Fibroblast of lung (primary cell): ENCODE measurements around the gene ASRGL1. TPM values are rescaled to one million over a fixed set of nuclear protein-coding genes. Genes with fewer than 3 reads are reported as not detected.

Source experiments
- DNase-seq, 2 donors: peaks; one replicate each; pipeline versions ENCODE4 v3.0.0 to v3.0.0-alpha.2; 2010; ENCODE audit warnings: low read depth in 2 of 2
- H2AFZ ChIP-seq: 2 replicates; pipeline ENCODE4 v1.5.1; 2012; ENCODE audit warnings: low read length, control low read depth, inconsistent platforms
- H3K27ac ChIP-seq: 2 replicates; pipeline ENCODE4 v1.5.1; 2011; ENCODE audit warnings: low read length, control low read depth; ENCODE audit not compliant: insufficient read depth
- H3K27me3 ChIP-seq: 2 replicates; pipeline ENCODE4 v1.5.1; 2011; ENCODE audit warnings: mild to moderate bottlenecking, low read length; ENCODE audit not compliant: control insufficient read depth, insufficient read depth
- H3K36me3 ChIP-seq: 2 replicates; pipeline ENCODE4 v1.5.1; 2011; ENCODE audit warnings: low read length; ENCODE audit not compliant: control insufficient read depth, insufficient read depth
- H3K4me1 ChIP-seq: 2 replicates; pipeline ENCODE4 v1.5.1; 2011; ENCODE audit warnings: low read length; ENCODE audit not compliant: control insufficient read depth, insufficient read depth; ENCODE audit errors: extremely low read depth
- H3K4me2 ChIP-seq: 2 replicates; pipeline ENCODE4 v1.5.1; 2011; ENCODE audit warnings: low read length, control low read depth; ENCODE audit not compliant: insufficient read depth; ENCODE audit errors: extremely low read depth
- H3K4me3 ChIP-seq, 4 experiments: fragments of 200-600 bp in 1 of 4; sonication (generic) in 1 of 4; replicated peaks in 1 of 4; 2 replicates each; pipeline ENCODE4 v1.5.1; 2011 to 2016; ENCODE audit warnings: low read length in 4 of 4, low read depth in 3 of 4, mild to moderate bottlenecking in 3 of 4, control low read depth in 2 of 4, inconsistent platforms in 1 of 4, mixed read lengths in 1 of 4; ENCODE audit not compliant: insufficient read depth in 1 of 4; ENCODE audit errors: control extremely low read depth in 1 of 4
- H3K79me2 ChIP-seq: 2 replicates; pipeline ENCODE4 v1.5.1; 2012; ENCODE audit warnings: mild to moderate bottlenecking, low read length, inconsistent platforms; ENCODE audit not compliant: control insufficient read depth, insufficient read depth
- H3K9ac ChIP-seq: 2 replicates; pipeline ENCODE4 v1.5.1; 2011; ENCODE audit warnings: mild to moderate bottlenecking, low read length, control low read depth; ENCODE audit not compliant: insufficient read depth
- H3K9me3 ChIP-seq: 2 replicates; pipeline ENCODE4 v1.5.1; 2012; ENCODE audit warnings: low read depth, low read length; ENCODE audit not compliant: control insufficient read depth, insufficient read depth
- H4K20me1 ChIP-seq: 2 replicates; pipeline ENCODE4 v1.5.1; 2011; ENCODE audit warnings: low read length; ENCODE audit not compliant: control insufficient read depth, insufficient read depth; ENCODE audit errors: extremely low read depth
- CTCF ChIP-seq, 2 donors: IDR thresholded peaks in 1 of 2; conservative IDR thresholded peaks in 1 of 2; 1 replicate in 1 of 2; 2 replicates in 1 of 2; pipeline ENCODE4 v1.5.1; 2011 to 2012; ENCODE audit warnings: low read length in 2 of 2, control low read depth in 1 of 2, inconsistent platforms in 1 of 2, low read depth in 1 of 2, mild to moderate bottlenecking in 1 of 2
- EZH2 ChIP-seq: IDR thresholded peaks from 2 replicates; pipeline ENCODE4 v1.5.1; 2012; ENCODE audit warnings: low read length, control low read depth, mild to moderate bottlenecking; ENCODE audit errors: missing control alignments
- polyA minus RNA-seq: library from RNA; depleted of rRNA, polyadenylated mRNA; stranded (reverse); fragments of >200 nt; gene quantifications from 2 replicates; pipeline ENCODE4 v1.2.3, GENCODE V29; 2011; ENCODE audit warnings: low replicate concordance
- polyA plus RNA-seq, 2 donors: library from polyadenylated mRNA; depleted of rRNA in 1 of 2; stranded (reverse) in 1 of 2; unstranded in 1 of 2; fragments of >200 nt; gene quantifications; 2 replicates each; pipeline ENCODE4 v1.2.1, GENCODE V29; 2011 to 2012; ENCODE audit warnings: missing spikeins in 1 of 2
- total RNA-seq: library from RNA; depleted of rRNA; stranded (reverse); fragments of >200 nt; gene quantifications from 2 replicates; pipeline ENCODE4 v1.2.1, GENCODE V29; 2014

ASRGL1 gene
- total RNA-seq (under 0.01 TPM in 1 of 2 replicates, not detected in the other), polyA plus RNA-seq (0.22 and 1.1 TPM in 2 replicates), polyA minus RNA-seq (not detected in 2 replicates)
- 0.45 and 0.71 TPM in 2 replicates for polyA plus RNA-seq (2012)

DNA sequence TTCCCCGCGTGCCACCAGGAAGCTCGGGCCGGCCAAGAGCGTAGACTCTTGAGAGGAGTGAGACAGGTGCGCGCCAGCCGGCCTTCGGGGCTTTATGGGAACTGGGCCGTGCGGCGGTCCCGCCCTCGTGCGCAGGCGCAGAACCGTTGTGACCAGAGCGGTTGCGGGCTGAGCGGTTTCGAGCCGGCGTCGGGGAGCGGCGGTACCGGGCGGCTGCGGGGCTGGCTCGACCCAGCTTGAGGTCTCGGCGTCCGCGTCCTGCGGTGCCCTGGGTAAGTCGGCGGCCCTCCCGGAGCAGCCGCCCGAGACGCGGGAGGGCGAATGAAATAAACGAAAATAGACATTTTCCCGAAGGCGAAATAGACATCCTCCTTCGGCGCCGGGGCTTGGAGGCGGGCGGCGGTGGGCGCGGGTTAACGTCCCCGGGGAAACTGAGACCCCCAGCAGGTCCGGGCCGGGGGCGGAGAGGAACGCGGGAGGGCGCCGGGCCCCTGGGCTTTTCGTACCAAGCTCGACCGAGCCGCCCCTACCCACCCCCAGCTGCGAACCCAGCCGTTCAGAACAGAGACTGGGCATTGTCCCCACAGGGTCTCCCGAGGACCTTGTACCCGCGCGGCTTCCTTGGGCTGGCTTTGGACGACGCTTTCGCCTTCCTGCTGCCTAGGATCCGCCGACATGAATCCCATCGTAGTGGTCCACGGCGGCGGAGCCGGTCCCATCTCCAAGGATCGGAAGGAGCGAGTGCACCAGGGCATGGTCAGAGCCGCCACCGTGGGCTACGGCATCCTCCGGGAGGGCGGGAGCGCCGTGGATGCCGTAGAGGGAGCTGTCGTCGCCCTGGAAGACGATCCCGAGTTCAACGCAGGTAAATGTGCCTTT lies at the start of gene ASRGL1:
Gene ASRGL1 (plus strand): TSS at position 146 of the 879 bp plus-strand sequence. CDS start 530 bp downstream, at position 676.
- H3K4me1 ChIP-seq = peaks cover 2% of the 10 kb centered on the region
- H2AFZ ChIP-seq = peak within 1 kb of the TSS; percentile 68
- H3K27ac ChIP-seq = no peak within 1 kb of the TSS
- H3K4me2 ChIP-seq = peak within 1 kb of the TSS; percentile 77
- H3K4me3 ChIP-seq = peak within 1 kb of the TSS; percentile 47 to 65 (median 60)
- H3K27me3 ChIP-seq = peaks cover 6% of the 10 kb centered on the region
- H3K9ac ChIP-seq = peak within 1 kb of the TSS; percentile 16
- H3K79me2 ChIP-seq = no peaks in the 10 kb centered on the region
- no peaks in the 10 kb centered on the region for H4K20me1 ChIP-seq
- TF ChIP-seq EZH2 (peak; percentile 87), CTCF (conservative IDR thresholded peaks at IDR 0.05 in 1 of 2, IDR thresholded peaks at IDR 0.05 in 1 of 2; ENCODE audit: low read depth in 1 of 2, low read length in 2 of 2) (no peak)
- H3K36me3 ChIP-seq = no peaks in the 10 kb centered on the region
- peak; percentile 41 to 45 for DNase-seq
- no peaks in the 10 kb centered on the region for H3K9me3 ChIP-seq

DNA sequence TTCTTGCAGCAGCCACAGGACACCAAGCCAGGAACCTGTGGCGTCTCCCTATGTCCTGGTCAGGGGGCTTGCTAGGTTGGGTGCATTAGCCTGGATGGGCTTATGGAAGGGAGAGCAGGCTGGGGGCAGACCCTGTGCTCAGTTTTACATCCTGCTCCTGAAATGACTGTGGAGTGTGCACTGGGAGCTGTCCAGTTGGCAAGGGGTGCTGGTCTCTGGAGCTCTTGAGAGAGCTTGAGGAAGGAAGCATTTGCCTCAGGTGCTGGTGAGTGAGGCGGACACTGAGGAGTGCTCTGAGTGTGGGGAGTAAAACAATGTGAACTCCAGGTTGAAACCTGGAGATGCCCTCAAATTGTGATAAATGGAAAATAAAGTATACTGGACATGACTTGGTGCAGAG lies 41.7 kb upstream of the ASRGL1 start:
- Histone ChIP-seq H3K79me2 (no peaks in the 10 kb centered on the region), H3K4me2 (no peak overlapping the region), H2AFZ (no peak overlapping the region), H3K27ac (no peak overlapping the region), H3K27me3 (peaks cover 6% of the 10 kb centered on the region), H3K9me3 (no peaks in the 10 kb centered on the region), H3K36me3 (no peaks in the 10 kb centered on the region), H3K4me1 (no peaks in the 10 kb centered on the region), H3K4me3 (no peak overlapping the region), H3K9ac (no peak overlapping the region), H4K20me1 (no peaks in the 10 kb centered on the region)
- DNase-seq = peak; percentile 17 to 32
- no peak for TF ChIP-seq CTCF (conservative IDR thresholded peaks at IDR 0.05 in 1 of 2, IDR thresholded peaks at IDR 0.05 in 1 of 2; ENCODE audit: low read depth in 1 of 2, low read length in 2 of 2)
- no peak for TF ChIP-seq EZH2

GRCh38 chr11:62298975-62299374 lies 38.3 kb upstream of the ASRGL1 start, which contains the start of gene SCGB1D4:
TSS of gene SCGB1D4 (minus strand) at chr11:62299075. CDS start at chr11:62299010, 65 bp downstream.
- no peak for TF ChIP-seq CTCF (conservative IDR thresholded peaks at IDR 0.05 in 1 of 2, IDR thresholded peaks at IDR 0.05 in 1 of 2; ENCODE audit: low read depth in 1 of 2, low read length in 2 of 2)
- TF ChIP-seq EZH2 = no peak
- Histone ChIP-seq H3K9ac (no peak within 1 kb of the TSS), H2AFZ (no peak within 1 kb of the TSS), H3K79me2 (no peaks in the 10 kb centered on the region), H3K4me3 (no peak within 1 kb of the TSS), H3K27me3 (peaks cover 6% of the 10 kb centered on the region), H3K9me3 (no peaks in the 10 kb centered on the region), H3K4me2 (no peak within 1 kb of the TSS), H3K27ac (no peak within 1 kb of the TSS), H3K36me3 (no peaks in the 10 kb centered on the region), H4K20me1 (no peaks in the 10 kb centered on the region), H3K4me1 (no peaks in the 10 kb centered on the region)
- no peak for DNase-seq
